ENCODE measurements around the gene LILRB5. TPM values are rescaled to one million over a fixed set of nuclear protein-coding genes. Genes with fewer than 3 reads are reported as not detected.

LILRB5 gene
- total RNA-seq, 1 experiment from 2014 or later, result not detected

- TSS peak; percentile 58 for BruUV-seq (replicated peaks)
- Histone ChIP-seq H3K36me3 (ENCODE audit: control insufficient read depth, insufficient read depth, low read length) (peaks cover 17% of the 10 kb centered on the region), H3K27me3 (replicated peaks; ENCODE audit: control insufficient read depth, insufficient read depth, low read length) (no peaks in the 10 kb centered on the region), H3K9me3 (no peaks in the 10 kb centered on the region), H3K4me1 (peaks cover 41% of the 10 kb centered on the region), H3K4me3 (ENCODE audit: low read depth, low read length) (peak overlapping the region; percentile 70)
- POLR2A ChIA-PET, result interaction anchor here (0.8 to 4.4 kb wide), 5 partner anchors 8 to 65 kb away, joined by 5 to 98 read pairs (median 7); partner anchors contain the start of genes MBOAT7, TMC4 and TSEN34
- no peak for DNase-seq
- Mint-ChIP-seq H3K36me3 (ENCODE audit: insufficient read depth, unreplicated experiment) (peaks cover 70% of the 10 kb centered on the region), H3K4me1 (ENCODE audit: low read depth, unreplicated experiment) (peaks cover 28% of the 10 kb centered on the region), H3K27ac (ENCODE audit: unreplicated experiment) (peak overlapping the region; percentile 99), H3K9me3 (ENCODE audit: unreplicated experiment) (no peaks in the 10 kb centered on the region), H3K27me3 (ENCODE audit: insufficient read depth, unreplicated experiment) (no peaks in the 10 kb centered on the region), H3K4me3 (ENCODE audit: unreplicated experiment) (peak overlapping the region; percentile 89)
- intact Hi-C loops (cut with micrococcal nuclease; ENCODE audit: unreplicated experiment), result no loop called here
- no peak for TF ChIP-seq CTCF (IDR thresholded peaks at IDR 0.05; ENCODE audit: insufficient read depth in 1 of 2, low read depth in 1 of 2, low read length in 1 of 2, severe bottlenecking in 1 of 2, unreplicated experiment in 1 of 2)
- CTCF ChIA-PET, result interaction anchor here (1.4 kb wide), 1 partner anchor 11 kb away, joined by 5 read pairs; the partner anchor contains the start of gene MBOAT7
Measured at GRCh38 chr19:54201172-54201701, 55.8 kb downstream of the LILRB5 start.

Small RNAs within 50 kb of the gene (microRNA-seq; reads per million reads assigned to microRNA genes)
- not detected for gene MIR4752

Other genes with a start within 250 kb of the LILRB5 start
- not detected in 2 replicates for gene VSTM1, start 193.4 kb downstream of the LILRB5 start, total RNA-seq (2022)
- not detected in 2 replicates for gene TARM1, start 175.9 kb downstream of the LILRB5 start, total RNA-seq (2022)
- 0.23 TPM in 1 of 2 replicates, not detected in the other for gene OSCAR, start 156.5 kb downstream of the LILRB5 start, total RNA-seq (2022)
- 185 and 196 TPM in 2 replicates for gene NDUFA3, start 154.4 kb downstream of the LILRB5 start, total RNA-seq (2022)
- gene TFPT, start 141.6 kb downstream of the LILRB5 start, total RNA-seq (2022), result 23.0 and 26.0 TPM in 2 replicates
- gene PRPF31, start 141.5 kb downstream of the LILRB5 start, total RNA-seq (2022), result 95.0 and 99.0 TPM in 2 replicates
- 77.7 and 82.1 TPM in 2 replicates for gene CNOT3, start 119.5 kb downstream of the LILRB5 start, total RNA-seq (2022)
- 6.6 and 6.9 TPM in 2 replicates for gene LENG1, start 97.6 kb downstream of the LILRB5 start, total RNA-seq (2022)
- 38.9 and 45.9 TPM in 2 replicates for gene TMC4, start 84.1 kb downstream of the LILRB5 start, total RNA-seq (2022)
- gene MBOAT7, start 67.7 kb downstream of the LILRB5 start, total RNA-seq (2022), result 137 and 149 TPM in 2 replicates
- gene TSEN34, start 66.0 kb downstream of the LILRB5 start, total RNA-seq (2022), result 42.6 TPM in 2 replicates
- 1,040 and 1,045 TPM in 2 replicates for gene RPS9, start 56.4 kb downstream of the LILRB5 start, total RNA-seq (2022)
- gene LILRB3, start 34.3 kb downstream of the LILRB5 start, total RNA-seq (2022), result not detected in 2 replicates
- not detected in 2 replicates for gene LILRA6, start 14.5 kb downstream of the LILRB5 start, total RNA-seq (2022)
- not detected in 2 replicates for gene LILRB2, start 23.8 kb upstream of the LILRB5 start, total RNA-seq (2022)
- gene LILRA5, start 55.9 kb upstream of the LILRB5 start, total RNA-seq (2022), result not detected in 2 replicates
- gene LILRA4, start 81.9 kb upstream of the LILRB5 start, total RNA-seq (2022), result not detected in 2 replicates
- not detected in 2 replicates for gene LAIR1, start 107.7 kb upstream of the LILRB5 start, total RNA-seq (2022)
- not detected in 2 replicates for gene TTYH1, start 158.2 kb upstream of the LILRB5 start, total RNA-seq (2022)
- gene LENG8, start 191.9 kb upstream of the LILRB5 start, total RNA-seq (2022), result 143 and 148 TPM in 2 replicates
- 6.7 and 6.9 TPM in 2 replicates for gene LENG9, start 206.5 kb upstream of the LILRB5 start, total RNA-seq (2022)
- 7.1 and 8.6 TPM in 2 replicates for gene CDC42EP5, start 216.0 kb upstream of the LILRB5 start, total RNA-seq (2022)
- gene LAIR2, start 245.6 kb upstream of the LILRB5 start, total RNA-seq (2022), result not detected in 2 replicates